ENCODE data around the gene CHI3L1. TPM values are rescaled to one million over a fixed set of nuclear protein-coding genes. Genes with fewer than 3 reads are reported as not detected.

Gene CHI3L1
- total RNA-seq, 1 experiment from 2014 or later = not detected

DNA sequence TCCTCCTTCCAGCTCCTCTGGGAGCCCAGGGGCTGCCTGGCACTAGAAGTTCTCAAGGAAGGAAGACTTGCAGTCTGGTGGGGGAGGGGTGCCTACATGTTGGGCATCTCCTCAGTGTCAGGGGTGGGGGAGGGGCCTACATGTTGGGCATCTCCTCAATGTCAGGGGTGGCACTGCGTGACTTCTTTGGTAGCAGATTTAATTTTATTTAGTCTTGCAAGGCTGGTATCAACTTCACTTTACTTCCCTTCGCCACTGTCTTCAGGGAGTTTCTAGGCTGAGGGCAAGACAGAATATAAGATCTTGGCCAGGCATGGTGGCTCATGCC lies 40.5 kb downstream of the CHI3L1 start:
- intact Hi-C loops (cut with micrococcal nuclease) = no loop called here
- DNase-seq (ENCODE audit: low read depth, low spot score) (no peak), ATAC-seq (no peak)
- H3K27me3 ChIP-seq (ENCODE audit: insufficient read depth, low read length) = no peaks in the 10 kb centered on the region
- H3K4me3 ChIP-seq (replicated peaks in 1 of 2; ENCODE audit: low read depth in 1 of 2, low read length in 2 of 2) = no peak overlapping the region
- H3K4me2 ChIP-seq (ENCODE audit: low read length) = no peak overlapping the region
- H3K27ac ChIP-seq (ENCODE audit: low read depth, low read length) = no peak overlapping the region
- no peaks in the 10 kb centered on the region for H3K79me2 ChIP-seq (ENCODE audit: insufficient read depth, low read length)
- TF ChIP-seq EZH2 (IDR thresholded peaks at IDR 0.05) (no peak), SIN3A (IDR thresholded peaks at IDR 0.05; ENCODE audit: low read depth) (no peak), SP1 (IDR thresholded peaks at IDR 0.05; ENCODE audit: low read depth) (no peak), CEBPB (IDR thresholded peaks at IDR 0.05; ENCODE audit: low read depth) (no peak), ELF1 (IDR thresholded peaks at IDR 0.05; ENCODE audit: borderline replicate concordance, low read depth) (no peak), ZFX (IDR thresholded peaks at IDR 0.05) (no peak), POLR2AphosphoS5 (IDR thresholded peaks at IDR 0.05; ENCODE audit: low read depth, low read length) (no peak), POLR2A (IDR thresholded peaks at IDR 0.05; ENCODE audit: borderline replicate concordance, extremely low read depth, insufficient read depth, insufficient read length) (no peak), EZH2phosphoT487 (IDR thresholded peaks at IDR 0.05; ENCODE audit: borderline replicate concordance) (no peak), JUND (IDR thresholded peaks at IDR 0.05) (no peak), EGR1 (IDR thresholded peaks at IDR 0.05; ENCODE audit: low read depth) (no peak), SRF (IDR thresholded peaks at IDR 0.05; ENCODE audit: low read depth) (no peak), FOSL1 (IDR thresholded peaks at IDR 0.05; ENCODE audit: low read depth) (no peak), ZNF274 (IDR thresholded peaks at IDR 0.05; ENCODE audit: low read depth, low read length) (no peak), TCF7L2 (IDR thresholded peaks at IDR 0.05; ENCODE audit: borderline replicate concordance, extremely low read depth, insufficient read depth, insufficient read length) (no peak)
- TF ChIP-seq, protein P1, sequence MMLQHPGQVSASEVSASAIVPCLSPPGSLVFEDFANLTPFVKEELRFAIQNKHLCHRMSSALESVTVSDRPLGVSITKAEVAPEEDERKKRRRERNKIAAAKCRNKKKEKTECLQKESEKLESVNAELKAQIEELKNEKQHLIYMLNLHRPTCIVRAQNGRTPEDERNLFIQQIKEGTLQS (IDR thresholded peaks at IDR 0.05) = no peak
- TF ChIP-seq, protein P2, sequence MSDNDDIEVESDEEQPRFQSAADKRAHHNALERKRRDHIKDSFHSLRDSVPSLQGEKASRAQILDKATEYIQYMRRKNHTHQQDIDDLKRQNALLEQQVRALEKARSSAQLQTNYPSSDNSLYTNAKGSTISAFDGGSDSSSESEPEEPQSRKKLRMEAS (IDR thresholded peaks at IDR 0.05) = no peak
- TF ChIP-seq, protein P3, sequence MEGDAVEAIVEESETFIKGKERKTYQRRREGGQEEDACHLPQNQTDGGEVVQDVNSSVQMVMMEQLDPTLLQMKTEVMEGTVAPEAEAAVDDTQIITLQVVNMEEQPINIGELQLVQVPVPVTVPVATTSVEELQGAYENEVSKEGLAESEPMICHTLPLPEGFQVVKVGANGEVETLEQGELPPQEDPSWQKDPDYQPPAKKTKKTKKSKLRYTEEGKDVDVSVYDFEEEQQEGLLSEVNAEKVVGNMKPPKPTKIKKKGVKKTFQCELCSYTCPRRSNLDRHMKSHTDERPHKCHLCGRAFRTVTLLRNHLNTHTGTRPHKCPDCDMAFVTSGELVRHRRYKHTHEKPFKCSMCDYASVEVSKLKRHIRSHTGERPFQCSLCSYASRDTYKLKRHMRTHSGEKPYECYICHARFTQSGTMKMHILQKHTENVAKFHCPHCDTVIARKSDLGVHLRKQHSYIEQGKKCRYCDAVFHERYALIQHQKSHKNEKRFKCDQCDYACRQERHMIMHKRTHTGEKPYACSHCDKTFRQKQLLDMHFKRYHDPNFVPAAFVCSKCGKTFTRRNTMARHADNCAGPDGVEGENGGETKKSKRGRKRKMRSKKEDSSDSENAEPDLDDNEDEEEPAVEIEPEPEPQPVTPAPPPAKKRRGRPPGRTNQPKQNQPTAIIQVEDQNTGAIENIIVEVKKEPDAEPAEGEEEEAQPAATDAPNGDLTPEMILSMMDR (IDR thresholded peaks at IDR 0.05 in 2 of 3, conservative IDR thresholded peaks at IDR 0.05 in 1 of 3; ENCODE audit: borderline replicate concordance in 1 of 3, insufficient read depth in 1 of 3, low read depth in 2 of 3, low read length in 2 of 3) = no peak
- TF ChIP-seq, protein P4, sequence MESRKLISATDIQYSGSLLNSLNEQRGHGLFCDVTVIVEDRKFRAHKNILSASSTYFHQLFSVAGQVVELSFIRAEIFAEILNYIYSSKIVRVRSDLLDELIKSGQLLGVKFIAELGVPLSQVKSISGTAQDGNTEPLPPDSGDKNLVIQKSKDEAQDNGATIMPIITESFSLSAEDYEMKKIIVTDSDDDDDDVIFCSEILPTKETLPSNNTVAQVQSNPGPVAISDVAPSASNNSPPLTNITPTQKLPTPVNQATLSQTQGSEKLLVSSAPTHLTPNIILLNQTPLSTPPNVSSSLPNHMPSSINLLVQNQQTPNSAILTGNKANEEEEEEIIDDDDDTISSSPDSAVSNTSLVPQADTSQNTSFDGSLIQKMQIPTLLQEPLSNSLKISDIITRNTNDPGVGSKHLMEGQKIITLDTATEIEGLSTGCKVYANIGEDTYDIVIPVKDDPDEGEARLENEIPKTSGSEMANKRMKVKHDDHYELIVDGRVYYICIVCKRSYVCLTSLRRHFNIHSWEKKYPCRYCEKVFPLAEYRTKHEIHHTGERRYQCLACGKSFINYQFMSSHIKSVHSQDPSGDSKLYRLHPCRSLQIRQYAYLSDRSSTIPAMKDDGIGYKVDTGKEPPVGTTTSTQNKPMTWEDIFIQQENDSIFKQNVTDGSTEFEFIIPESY (IDR thresholded peaks at IDR 0.05; ENCODE audit: extremely low read depth, insufficient replicate concordance, low read length) = no peak
- TF ChIP-seq, protein P5, sequence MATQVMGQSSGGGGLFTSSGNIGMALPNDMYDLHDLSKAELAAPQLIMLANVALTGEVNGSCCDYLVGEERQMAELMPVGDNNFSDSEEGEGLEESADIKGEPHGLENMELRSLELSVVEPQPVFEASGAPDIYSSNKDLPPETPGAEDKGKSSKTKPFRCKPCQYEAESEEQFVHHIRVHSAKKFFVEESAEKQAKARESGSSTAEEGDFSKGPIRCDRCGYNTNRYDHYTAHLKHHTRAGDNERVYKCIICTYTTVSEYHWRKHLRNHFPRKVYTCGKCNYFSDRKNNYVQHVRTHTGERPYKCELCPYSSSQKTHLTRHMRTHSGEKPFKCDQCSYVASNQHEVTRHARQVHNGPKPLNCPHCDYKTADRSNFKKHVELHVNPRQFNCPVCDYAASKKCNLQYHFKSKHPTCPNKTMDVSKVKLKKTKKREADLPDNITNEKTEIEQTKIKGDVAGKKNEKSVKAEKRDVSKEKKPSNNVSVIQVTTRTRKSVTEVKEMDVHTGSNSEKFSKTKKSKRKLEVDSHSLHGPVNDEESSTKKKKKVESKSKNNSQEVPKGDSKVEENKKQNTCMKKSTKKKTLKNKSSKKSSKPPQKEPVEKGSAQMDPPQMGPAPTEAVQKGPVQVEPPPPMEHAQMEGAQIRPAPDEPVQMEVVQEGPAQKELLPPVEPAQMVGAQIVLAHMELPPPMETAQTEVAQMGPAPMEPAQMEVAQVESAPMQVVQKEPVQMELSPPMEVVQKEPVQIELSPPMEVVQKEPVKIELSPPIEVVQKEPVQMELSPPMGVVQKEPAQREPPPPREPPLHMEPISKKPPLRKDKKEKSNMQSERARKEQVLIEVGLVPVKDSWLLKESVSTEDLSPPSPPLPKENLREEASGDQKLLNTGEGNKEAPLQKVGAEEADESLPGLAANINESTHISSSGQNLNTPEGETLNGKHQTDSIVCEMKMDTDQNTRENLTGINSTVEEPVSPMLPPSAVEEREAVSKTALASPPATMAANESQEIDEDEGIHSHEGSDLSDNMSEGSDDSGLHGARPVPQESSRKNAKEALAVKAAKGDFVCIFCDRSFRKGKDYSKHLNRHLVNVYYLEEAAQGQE (IDR thresholded peaks at IDR 0.05; ENCODE audit: low read depth) = no peak
- H4K20me1 ChIP-seq (ENCODE audit: insufficient read depth) = no peaks in the 10 kb centered on the region
- ChIA-PET RAD21 (ENCODE audit: low non-redundant PET in 1 of 2, low total read pairs in 2 of 2, uncharacterized antibody in 2 of 2, unreplicated experiment in 2 of 2) (no interaction called here), CTCF (no interaction called here), POLR2A (no interaction called here)
- H3K36me3 ChIP-seq (ENCODE audit: control insufficient read depth in 1 of 2, insufficient read depth in 2 of 2, low read length in 2 of 2) = no peaks in the 10 kb centered on the region
- no peak overlapping the region for H2AFZ ChIP-seq (ENCODE audit: low read depth, low read length, poor library complexity, severe bottlenecking)
- no peaks in the 10 kb centered on the region for H3K9me2 ChIP-seq (ENCODE audit: insufficient read depth)
- no TSS peak for BruUV-seq (replicated peaks)
- H3K4me1 ChIP-seq (ENCODE audit: control insufficient read depth in 1 of 2, insufficient read depth in 2 of 2, low read length in 2 of 2) = peaks cover 0 to 7% of the 10 kb centered on the region in 2 experiments; a peak in 2 of 4 replicates
- H3K9ac ChIP-seq (ENCODE audit: low read length) = no peak overlapping the region
- H3K9me3 ChIP-seq (ENCODE audit: control insufficient read depth in 1 of 2, insufficient read depth in 1 of 2, low read depth in 1 of 2, low read length in 2 of 2) = no peaks in the 10 kb centered on the region
